Right cardiac atrium (tissue), 5 donors: Measurements from ENCODE around the gene ZC3H12C. TPM values are rescaled to one million over a fixed set of nuclear protein-coding genes. Genes with fewer than 3 reads are reported as not detected.

Experiments
- ATAC-seq, 2 donors: fragments of 200-7000 bp; cut with Tn5 transposase; one replicate each; pipeline versions ENCODE4 v1.8.0 to v1.9.1; 2020; ENCODE audit warnings: moderate library complexity in 2 of 2, mild to moderate bottlenecking in 1 of 2
- DNase-seq, 3 donors: peaks; one replicate each; pipeline ENCODE4 v3.0.0-alpha.2; 2020
- H3K27ac ChIP-seq: one replicate; pipeline ENCODE4 v1.5.1; 2013; ENCODE audit warnings: mild to moderate bottlenecking, low read length, control low read depth, moderate library complexity
- H3K27me3 ChIP-seq: one replicate; pipeline ENCODE4 v1.6.1; 2013; ENCODE audit not compliant: control insufficient read depth, insufficient read depth
- H3K4me1 ChIP-seq: one replicate; pipeline ENCODE4 v1.6.1; 2013; ENCODE audit warnings: low read length; ENCODE audit not compliant: control insufficient read depth, insufficient read depth
- H3K4me3 ChIP-seq: one replicate; pipeline ENCODE4 v1.5.1; 2013; ENCODE audit warnings: low read length, control low read depth
- H3K9me3 ChIP-seq: one replicate; pipeline ENCODE4 v1.6.1; 2013; ENCODE audit warnings: low read length; ENCODE audit not compliant: control insufficient read depth
- WGBS: extraction: QIAGEN DNeasy Blood & Tissue Kit; methylation state at CpG from one replicate; pipeline ENCODE4 v1.1.7; 2013; 5-methylcytosine and 5-hydroxymethylcytosine counted together
- intact Hi-C, 4 donors: fragments of 100-400 bp; cut with DNase I; formaldehyde crosslinking; loops; one replicate each; pipeline versions ENCODE4 v1.11.0 to v1.14.0; 2022 to 2023
- polyA plus RNA-seq: library from polyadenylated mRNA; stranded (reverse); fragments of 200-250 nt; gene quantifications from one replicate; pipeline ENCODE4 v1.2.3, GENCODE V29; 2013
- total RNA-seq, 4 donors: library from RNA; stranded (reverse); fragmentation: NEBNext Ultra II Directional; extraction: Animal tissue kit (Norgen Biotek cat#: 25700); gene quantifications; one replicate each; pipeline ENCODE4 v1.2.1, GENCODE V29; 2021
- donor health status: healthy with polysubstance abuse.
- donor health status: DM: no; HTN: yes; CAD: no.
- donor health status: DM: no; HTN: no; CAD: no.
- donor health status: DM: no; HTN: yes; CAD: no; lungs with severe emphysema.
- donor health status: DM: yes; HTN: yes; CAD: no.

The ZC3H12C gene
- total and polyA plus RNA-seq, 5 donors: 3.0 to 17.2 (median 13.7) TPM

DNA sequence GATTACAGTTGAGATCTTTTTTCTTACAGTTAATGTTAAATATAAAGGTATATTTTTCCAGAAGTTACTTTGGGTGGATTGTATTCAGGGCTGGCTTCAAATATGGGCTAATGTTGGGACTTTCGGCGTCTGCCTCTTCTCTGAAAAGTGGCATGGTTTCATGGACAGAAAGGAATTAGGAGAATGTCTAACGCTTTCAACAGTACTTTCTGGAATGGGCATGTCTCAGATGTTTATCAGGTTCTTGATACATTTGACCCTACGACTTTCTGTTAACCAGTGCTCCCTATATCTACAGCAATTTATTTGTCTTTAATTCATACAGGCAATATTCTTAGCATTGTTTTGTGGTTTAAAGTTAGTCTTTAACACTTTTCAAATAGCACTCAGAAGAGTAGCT lies 33.7 kb downstream of the ZC3H12C start:
- Histone ChIP-seq H3K9me3 (no peaks in the 10 kb centered on the region), H3K27ac (no peak overlapping the region), H3K4me1 (no peaks in the 10 kb centered on the region), H3K4me3 (no peak overlapping the region), H3K27me3 (no peaks in the 10 kb centered on the region)
- DNase-seq: no peak
- 83% methylated on average over 4 of the region's 4 CpGs for WGBS
- ATAC-seq: no peak
- intact Hi-C loops: no loop called here

- 22% methylated on average over 2 of the region's 2 CpGs for WGBS
- peak in 1 of 2 donors; percentile 38 for ATAC-seq
- intact Hi-C loops: no loop called here
Measured at GRCh38 chr11:110128161-110128560, 35.0 kb downstream of the ZC3H12C start.

GRCh38 chr11:110130642-110131238 lies 37.5 kb downstream of the ZC3H12C start:
- DNase-seq (no peak), ATAC-seq (peak in 1 of 2 donors; percentile 43)
- Histone ChIP-seq H3K27ac (no peak overlapping the region), H3K27me3 (no peaks in the 10 kb centered on the region), H3K4me1 (no peaks in the 10 kb centered on the region), H3K4me3 (no peak overlapping the region), H3K9me3 (no peaks in the 10 kb centered on the region)
- WGBS: 66% methylated on average over 10 of the region's 10 CpGs
- intact Hi-C loops: no loop called here

More at GRCh38 chr11:110128161-110128560, 35.0 kb downstream of the ZC3H12C start:
- DNase-seq: no peak
- Histone ChIP-seq H3K27ac (no peak overlapping the region), H3K4me1 (no peaks in the 10 kb centered on the region), H3K27me3 (no peaks in the 10 kb centered on the region), H3K4me3 (no peak overlapping the region), H3K9me3 (no peaks in the 10 kb centered on the region)

GRCh38 chr11:110131386-110132123 lies 38.4 kb downstream of the ZC3H12C start:
- H3K27me3 ChIP-seq: no peaks in the 10 kb centered on the region
- intact Hi-C loops: no loop called here
- H3K4me3 ChIP-seq: no peak overlapping the region
- no peaks in the 10 kb centered on the region for H3K9me3 ChIP-seq
- WGBS: 87% methylated on average over 6 of the region's 6 CpGs
- ATAC-seq: no peak
- DNase-seq: no peak
- H3K27ac ChIP-seq: no peak overlapping the region
- H3K4me1 ChIP-seq: no peaks in the 10 kb centered on the region

DNA sequence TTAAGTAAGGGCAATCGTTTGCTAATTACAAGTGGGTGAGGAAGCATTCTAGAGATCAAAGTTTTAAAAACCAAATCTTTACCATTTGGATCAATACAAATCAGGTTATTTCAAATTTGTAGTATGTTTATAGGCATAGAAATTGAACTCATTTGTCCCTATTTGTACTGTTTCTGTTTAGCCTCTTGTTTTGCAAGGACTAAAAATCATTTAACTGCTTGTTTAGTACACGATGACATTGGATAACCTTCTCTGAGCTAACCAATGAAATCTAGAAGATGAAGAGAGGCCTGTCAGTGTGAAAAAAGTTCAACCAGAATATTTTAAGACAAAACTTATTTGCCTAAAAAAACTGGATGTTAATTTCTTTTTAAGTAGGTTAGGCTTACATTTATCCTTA lies 40.0 kb downstream of the ZC3H12C start:
- no peaks in the 10 kb centered on the region for H3K9me3 ChIP-seq
- no peak overlapping the region for H3K4me3 ChIP-seq
- ATAC-seq (no peak), DNase-seq (no peak)
- WGBS: 83% methylated on average over 2 of the region's 2 CpGs
- H3K27ac ChIP-seq: no peak overlapping the region
- intact Hi-C loops: no loop called here
- H3K27me3 ChIP-seq: no peaks in the 10 kb centered on the region
- no peaks in the 10 kb centered on the region for H3K4me1 ChIP-seq

DNA sequence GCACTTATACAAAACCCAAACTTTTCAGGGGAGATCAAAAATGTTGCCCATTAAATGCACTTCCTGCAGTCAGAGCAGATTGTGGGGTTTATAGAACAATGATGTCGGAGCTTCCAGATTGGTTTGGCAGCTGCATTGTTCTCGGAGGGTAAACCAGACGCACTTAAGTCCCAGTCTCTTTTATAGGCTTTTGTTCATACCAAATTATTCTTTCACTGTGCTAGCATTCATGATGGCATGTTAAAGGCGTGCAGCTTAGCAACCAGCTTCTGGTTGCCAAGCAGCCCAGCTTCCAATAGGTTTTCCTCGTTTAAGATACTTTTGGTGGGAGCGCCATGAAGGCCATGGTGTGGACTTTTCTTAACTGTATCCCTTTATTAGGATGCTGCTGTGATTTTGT lies 40.9 kb downstream of the ZC3H12C start:
- intact Hi-C loops: no loop called here
- WGBS: 82% methylated on average over 6 of the region's 6 CpGs
- DNase-seq (no peak), ATAC-seq (no peak)
- no peaks in the 10 kb centered on the region for H3K9me3 ChIP-seq
- H3K27ac ChIP-seq: no peak overlapping the region
- H3K4me3 ChIP-seq: no peak overlapping the region
- no peaks in the 10 kb centered on the region for H3K4me1 ChIP-seq
- no peaks in the 10 kb centered on the region for H3K27me3 ChIP-seq

GRCh38 chr11:110141812-110142211 lies 48.6 kb downstream of the ZC3H12C start:
- DNase-seq: no peak

GRCh38 chr11:110147962-110148709 lies 54.9 kb downstream of the ZC3H12C start:
- Histone ChIP-seq H3K4me3 (no peak overlapping the region), H3K4me1 (peaks cover 9% of the 10 kb centered on the region), H3K27ac (no peak overlapping the region), H3K27me3 (no peaks in the 10 kb centered on the region), H3K9me3 (no peaks in the 10 kb centered on the region)
- intact Hi-C loops: no loop called here
- WGBS: 34% methylated on average over 3 of the region's 3 CpGs
- peak; percentile 40 to 82 for ATAC-seq
- DNase-seq: no peak

More at GRCh38 chr11:110141812-110142211, 48.6 kb downstream of the ZC3H12C start:
- H3K4me3 ChIP-seq: no peak overlapping the region
- H3K27me3 ChIP-seq: no peaks in the 10 kb centered on the region
- no peaks in the 10 kb centered on the region for H3K9me3 ChIP-seq
- intact Hi-C loops: no loop called here
- no peaks in the 10 kb centered on the region for H3K4me1 ChIP-seq
- H3K27ac ChIP-seq: no peak overlapping the region
- ATAC-seq: no peak

DNA sequence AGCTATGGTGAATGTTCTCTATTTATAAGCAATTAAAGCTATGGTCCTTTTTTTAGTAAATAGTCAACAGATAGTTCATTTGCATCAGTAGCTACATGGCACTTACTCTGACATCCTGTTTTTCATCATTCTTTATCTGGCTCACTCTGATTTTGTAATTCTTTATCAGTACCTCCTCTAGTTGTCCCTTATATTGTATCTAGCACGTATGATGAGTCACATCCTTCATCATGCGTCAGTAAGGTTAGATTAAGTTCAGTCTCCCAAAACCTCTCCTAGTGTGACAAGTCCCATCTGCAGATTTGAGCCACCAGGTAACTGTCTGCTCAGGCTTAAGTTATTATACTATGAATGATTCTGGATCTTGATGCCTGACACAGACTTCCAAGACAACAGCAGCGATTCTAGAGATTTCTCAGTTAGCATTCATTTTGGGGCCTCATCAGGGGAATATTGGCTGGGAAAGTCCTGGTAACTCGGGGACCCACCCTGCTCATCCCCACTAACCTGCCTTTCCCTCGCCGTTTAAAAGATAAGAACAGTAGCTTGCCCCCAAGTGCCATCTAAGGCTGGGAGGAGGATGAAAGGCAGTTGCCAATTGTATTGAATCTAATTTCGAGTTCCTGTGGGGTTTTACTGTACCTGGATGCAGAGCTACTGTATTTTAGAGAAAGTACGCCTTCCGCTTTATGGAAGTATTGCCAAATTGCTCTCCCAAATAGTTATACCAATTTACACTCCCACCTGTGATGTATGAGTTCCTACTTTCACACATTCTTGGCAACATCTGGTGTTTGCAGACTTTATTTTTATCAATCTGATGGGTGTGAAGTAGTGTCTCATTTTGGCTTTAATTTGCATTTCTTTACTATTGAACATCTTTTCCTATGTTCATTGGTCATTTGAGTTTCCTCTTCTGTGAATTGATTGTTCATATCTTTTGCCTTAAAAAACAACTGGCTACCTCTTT lies 55.9 kb downstream of the ZC3H12C start:
- intact Hi-C loops: no loop called here
- 57% methylated on average over 9 of the region's 9 CpGs for WGBS
- Histone ChIP-seq H3K27me3 (no peaks in the 10 kb centered on the region), H3K4me3 (no peak overlapping the region), H3K9me3 (no peaks in the 10 kb centered on the region), H3K4me1 (peaks cover 9% of the 10 kb centered on the region), H3K27ac (peak overlapping the region; percentile 29)
- ATAC-seq (peak; percentile 59 to 94), DNase-seq (no peak)

DNA sequence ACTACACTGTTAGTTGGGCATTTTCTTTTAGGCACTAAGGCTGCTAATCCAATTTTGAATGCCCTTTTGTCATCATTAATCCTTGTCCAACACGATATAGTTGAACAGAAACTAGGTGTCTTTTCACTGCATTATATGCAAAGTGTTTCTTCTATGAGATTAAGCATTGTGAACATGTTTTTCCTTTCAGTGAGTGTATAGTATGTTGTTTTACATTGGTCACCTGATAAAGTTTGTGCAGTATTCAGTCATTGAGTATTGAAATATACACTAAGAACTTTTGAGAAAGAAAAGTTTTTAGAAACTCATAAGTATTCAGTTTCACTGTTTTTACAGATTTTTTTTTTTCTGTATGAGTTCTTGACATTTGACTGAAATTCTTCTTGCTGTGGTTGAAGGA lies 59.0 kb downstream of the ZC3H12C start:
- Histone ChIP-seq H3K4me3 (no peak overlapping the region), H3K9me3 (no peaks in the 10 kb centered on the region), H3K27me3 (no peaks in the 10 kb centered on the region), H3K4me1 (peaks cover 8% of the 10 kb centered on the region), H3K27ac (no peak overlapping the region)
- DNase-seq (no peak), ATAC-seq (no peak)
- intact Hi-C loops: no loop called here
- 78% methylated on average over 1 of the region's 1 CpG for WGBS
